Activated naive CD8-positive, alpha-beta T cell (primary cell): Measurements from ENCODE around the gene LRRC53.

Experiments used
- H3K27ac Mint-ChIP-seq: one replicate; pipeline ENCODE4 v1.8.0; 2021; ENCODE audit warnings: mixed read lengths
- H3K27me3 Mint-ChIP-seq: one replicate; pipeline ENCODE4 v1.8.0; 2021; ENCODE audit warnings: mixed read lengths
- H3K36me3 Mint-ChIP-seq: one replicate; pipeline ENCODE4 v1.8.0; 2021; ENCODE audit warnings: mixed read lengths
- H3K4me1 Mint-ChIP-seq: one replicate; pipeline ENCODE4 v1.8.0; 2021; ENCODE audit warnings: low read depth, mixed read lengths
- H3K4me3 Mint-ChIP-seq: one replicate; pipeline ENCODE4 v1.8.0; 2021; ENCODE audit warnings: mild to moderate bottlenecking, mixed read lengths
- H3K9me3 Mint-ChIP-seq: one replicate; pipeline ENCODE4 v1.8.0; 2021; ENCODE audit warnings: low read depth, mixed read lengths

Gene LRRC53

DNA sequence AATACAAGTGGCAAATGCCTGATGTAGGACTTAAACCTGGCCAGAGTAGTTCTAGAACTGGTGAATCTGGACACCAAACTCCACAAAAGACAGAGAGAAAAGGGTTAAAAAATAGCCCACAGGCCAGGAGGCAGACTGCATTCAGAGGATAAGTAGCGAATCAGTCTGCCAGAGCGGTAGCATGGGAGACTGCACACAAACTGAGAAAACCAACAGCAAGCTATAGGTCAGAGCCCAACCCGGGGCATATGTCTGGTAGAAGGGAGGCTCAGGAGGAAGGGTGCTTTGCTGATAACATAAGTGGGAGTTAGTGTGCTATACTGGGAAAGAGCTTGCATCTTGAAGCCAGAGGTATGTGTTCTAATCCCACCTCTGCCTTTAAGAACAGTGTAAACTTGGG, 4.0 kb downstream of the LRRC53 start:
- H3K4me1 Mint-ChIP-seq, result no peaks in the 10 kb centered on the region
- no peaks in the 10 kb centered on the region for H3K36me3 Mint-ChIP-seq
- no peak overlapping the region for H3K27ac Mint-ChIP-seq
- no peaks in the 10 kb centered on the region for H3K9me3 Mint-ChIP-seq
- no peak overlapping the region for H3K4me3 Mint-ChIP-seq
- no peaks in the 10 kb centered on the region for H3K27me3 Mint-ChIP-seq

DNA sequence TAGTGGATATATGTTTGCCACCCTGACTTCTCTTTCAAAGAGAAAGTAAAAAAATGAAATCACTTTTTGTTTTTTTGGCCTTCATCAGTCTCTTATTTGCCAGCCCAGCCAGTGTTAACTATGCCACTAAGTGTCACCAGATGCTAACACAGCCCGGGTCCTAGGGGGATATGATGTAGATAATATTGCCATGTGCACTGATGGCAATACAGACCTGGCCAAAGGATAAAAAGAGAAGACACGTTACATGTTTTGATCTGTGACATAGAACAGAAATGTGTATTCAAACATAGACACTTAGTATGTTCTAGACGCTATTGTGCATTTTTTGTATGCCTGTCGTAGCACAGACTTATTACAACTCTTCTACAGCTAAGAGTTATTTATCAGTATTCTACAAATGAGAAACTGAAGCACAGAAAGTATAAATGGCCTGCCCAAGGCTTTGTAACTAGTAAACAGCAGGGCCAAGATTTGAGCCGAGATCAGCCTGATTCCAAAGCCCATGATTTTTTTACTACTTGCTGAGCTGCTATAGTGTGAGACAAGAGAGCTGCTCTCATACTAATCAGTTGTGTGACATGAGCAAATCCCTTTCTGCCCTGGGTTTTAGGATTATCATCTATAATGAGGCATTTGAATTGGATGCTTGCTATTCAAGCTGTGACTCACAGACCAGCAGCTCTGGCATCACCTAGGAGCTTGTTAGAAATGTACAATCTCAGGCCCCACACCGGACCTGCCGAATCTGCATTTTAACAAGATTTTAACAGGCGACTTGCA, 6.3 kb downstream of the LRRC53 start:
- Mint-ChIP-seq H3K9me3 (no peaks in the 10 kb centered on the region), H3K4me3 (no peak overlapping the region), H3K4me1 (no peaks in the 10 kb centered on the region), H3K36me3 (no peaks in the 10 kb centered on the region), H3K27ac (no peak overlapping the region), H3K27me3 (no peaks in the 10 kb centered on the region)

DNA sequence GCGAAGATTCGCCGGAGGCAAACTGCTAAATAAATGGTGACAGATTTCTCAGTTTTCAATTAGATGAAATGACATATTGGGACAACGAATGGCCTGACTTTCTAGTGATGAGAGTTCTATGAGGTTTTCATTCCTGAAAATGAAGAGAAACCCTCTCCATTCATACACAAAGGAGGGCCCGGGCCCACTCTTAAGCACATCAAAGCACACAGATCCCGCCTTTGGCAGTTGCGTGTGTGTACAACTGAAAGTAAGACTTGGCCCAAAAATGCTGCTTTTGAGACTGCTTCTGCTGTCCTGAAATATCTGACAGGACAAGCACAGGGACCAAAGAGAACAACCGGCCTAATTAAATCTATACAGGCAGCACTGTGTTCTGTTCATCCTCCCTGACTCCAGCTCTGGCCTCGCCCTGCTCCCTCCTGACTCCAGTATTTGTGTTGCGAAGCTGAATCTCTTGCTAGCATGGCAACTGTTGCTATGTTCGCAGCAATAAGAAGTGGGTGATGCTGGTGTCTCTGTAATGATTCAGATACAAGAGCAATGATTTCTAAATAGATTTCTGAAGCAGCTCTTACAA, 7.4 kb downstream of the LRRC53 start:
- Mint-ChIP-seq H3K9me3 (no peaks in the 10 kb centered on the region), H3K4me1 (no peaks in the 10 kb centered on the region), H3K4me3 (no peak overlapping the region), H3K36me3 (no peaks in the 10 kb centered on the region), H3K27ac (no peak overlapping the region), H3K27me3 (no peaks in the 10 kb centered on the region)

GRCh38 chr1:74504125-74504932, 8.1 kb downstream of the LRRC53 start:
- Mint-ChIP-seq H3K9me3 (no peaks in the 10 kb centered on the region), H3K27me3 (no peaks in the 10 kb centered on the region), H3K36me3 (no peaks in the 10 kb centered on the region), H3K4me1 (no peaks in the 10 kb centered on the region), H3K4me3 (no peak overlapping the region), H3K27ac (no peak overlapping the region)

DNA sequence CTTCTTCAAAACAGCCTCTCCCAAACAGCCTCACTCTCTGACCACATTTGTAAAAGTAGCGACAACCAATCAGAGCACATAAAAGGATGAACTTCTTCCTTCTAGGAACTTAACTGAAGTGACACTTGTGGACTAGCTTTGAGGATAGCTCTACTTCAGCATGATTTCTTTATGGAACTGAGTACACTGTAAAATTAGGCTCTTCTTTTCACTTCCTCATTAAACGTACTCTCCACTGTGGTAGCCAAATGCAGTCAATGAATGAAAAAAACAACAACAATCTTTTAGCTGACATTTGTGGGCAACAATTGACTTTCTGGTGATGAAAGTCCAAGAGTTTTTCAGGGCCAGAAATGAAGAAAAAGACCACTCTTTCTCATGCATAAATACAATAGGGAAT, 9.6 kb downstream of the LRRC53 start:
- no peaks in the 10 kb centered on the region for H3K4me1 Mint-ChIP-seq
- H3K36me3 Mint-ChIP-seq, result no peaks in the 10 kb centered on the region
- no peak overlapping the region for H3K4me3 Mint-ChIP-seq
- H3K27me3 Mint-ChIP-seq, result no peaks in the 10 kb centered on the region
- no peaks in the 10 kb centered on the region for H3K9me3 Mint-ChIP-seq
- H3K27ac Mint-ChIP-seq, result no peak overlapping the region

DNA sequence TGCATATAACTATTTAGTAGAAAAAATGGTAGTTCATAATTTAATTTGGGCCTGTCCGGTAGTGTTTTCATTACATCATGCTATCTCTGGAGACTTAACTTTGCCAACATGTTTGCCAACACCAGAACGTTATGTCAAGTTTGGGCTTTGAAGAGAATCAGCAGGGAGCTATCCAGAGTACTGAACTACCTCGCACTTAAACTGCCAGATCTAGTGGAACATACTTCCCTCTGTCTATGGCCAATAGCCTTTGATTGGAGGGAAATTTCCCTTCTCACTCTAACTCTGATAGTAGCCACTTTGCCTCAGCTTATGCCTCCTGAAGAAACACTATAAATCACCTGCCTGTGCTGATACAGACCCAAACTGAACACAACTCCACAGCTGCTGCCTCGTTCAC, 10.0 kb downstream of the LRRC53 start:
- Mint-ChIP-seq H3K27me3 (no peaks in the 10 kb centered on the region), H3K4me1 (no peaks in the 10 kb centered on the region), H3K36me3 (no peaks in the 10 kb centered on the region), H3K27ac (no peak overlapping the region), H3K4me3 (no peak overlapping the region), H3K9me3 (no peaks in the 10 kb centered on the region)

GRCh38 chr1:74498901-74499300, 13.5 kb downstream of the LRRC53 start:
- no peak overlapping the region for H3K27ac Mint-ChIP-seq
- no peaks in the 10 kb centered on the region for H3K27me3 Mint-ChIP-seq
- no peaks in the 10 kb centered on the region for H3K4me1 Mint-ChIP-seq
- H3K4me3 Mint-ChIP-seq, result no peak overlapping the region
- no peaks in the 10 kb centered on the region for H3K9me3 Mint-ChIP-seq
- no peaks in the 10 kb centered on the region for H3K36me3 Mint-ChIP-seq

DNA sequence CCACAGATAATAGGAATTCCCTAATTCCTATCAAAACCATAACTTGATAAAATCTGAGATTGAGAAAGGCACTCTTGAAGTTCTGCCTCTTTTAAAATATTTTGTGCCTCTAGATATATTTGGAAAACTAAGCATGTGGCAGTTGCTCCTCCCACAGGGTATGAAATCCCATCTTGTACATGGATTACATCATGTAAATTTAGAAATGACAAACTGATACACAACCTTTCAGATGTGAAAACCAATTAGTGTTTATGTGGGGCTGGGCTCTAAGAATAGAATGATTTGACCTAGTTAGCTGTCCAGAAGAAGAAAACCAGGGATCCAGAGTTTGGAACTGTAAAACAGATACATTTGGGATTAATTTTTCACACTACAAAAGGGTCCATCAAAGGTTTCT, 15.7 kb downstream of the LRRC53 start:
- no peaks in the 10 kb centered on the region for H3K27me3 Mint-ChIP-seq
- H3K9me3 Mint-ChIP-seq, result no peaks in the 10 kb centered on the region
- no peak overlapping the region for H3K27ac Mint-ChIP-seq
- no peaks in the 10 kb centered on the region for H3K36me3 Mint-ChIP-seq
- H3K4me1 Mint-ChIP-seq, result no peaks in the 10 kb centered on the region
- H3K4me3 Mint-ChIP-seq, result no peak overlapping the region

DNA sequence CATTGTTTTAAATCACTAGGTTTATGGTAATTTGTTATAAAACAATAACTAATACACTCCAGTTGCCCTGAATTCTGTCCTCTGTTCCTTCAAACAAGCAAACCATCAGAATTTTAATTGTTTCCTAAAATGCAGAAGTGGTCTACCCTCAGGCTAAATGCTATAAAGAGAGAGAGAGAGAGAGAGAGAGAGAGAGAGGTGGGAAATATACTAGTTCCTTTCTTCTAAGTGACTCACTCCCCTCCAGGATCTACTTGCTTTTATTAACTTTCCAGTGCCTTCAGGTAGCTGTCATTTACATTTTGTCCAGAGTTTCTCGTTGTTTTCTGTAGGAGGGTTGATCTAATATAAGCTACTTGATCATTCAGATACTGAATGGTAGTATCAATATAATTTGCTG, 26.4 kb downstream of the LRRC53 start:
- no peak overlapping the region for H3K27ac Mint-ChIP-seq
- no peaks in the 10 kb centered on the region for H3K9me3 Mint-ChIP-seq
- H3K27me3 Mint-ChIP-seq, result peaks cover 2% of the 10 kb centered on the region
- no peak overlapping the region for H3K4me3 Mint-ChIP-seq
- H3K4me1 Mint-ChIP-seq, result no peaks in the 10 kb centered on the region
- no peaks in the 10 kb centered on the region for H3K36me3 Mint-ChIP-seq

DNA sequence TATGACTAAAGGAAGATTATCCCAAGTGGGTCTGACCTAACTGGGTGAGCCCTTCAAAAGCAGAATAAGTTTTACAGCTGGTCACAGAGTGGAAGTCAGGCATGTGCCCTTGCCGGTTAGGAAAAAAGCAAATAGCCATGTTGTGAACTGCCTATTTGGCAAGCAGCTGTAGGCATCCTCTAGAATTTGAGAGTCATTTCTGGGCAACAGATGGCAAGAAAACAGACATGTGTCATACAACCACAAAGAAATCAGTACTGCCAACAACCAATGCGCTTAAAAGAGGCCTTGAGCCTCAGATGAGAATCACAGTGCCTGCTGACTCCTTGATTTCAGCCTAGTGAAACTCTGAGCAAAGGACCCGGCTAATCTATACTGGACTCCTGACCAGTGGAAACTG, 26.8 kb downstream of the LRRC53 start:
- Mint-ChIP-seq H3K27me3 (peaks cover 2% of the 10 kb centered on the region), H3K27ac (no peak overlapping the region), H3K9me3 (no peaks in the 10 kb centered on the region), H3K36me3 (no peaks in the 10 kb centered on the region), H3K4me1 (no peaks in the 10 kb centered on the region), H3K4me3 (no peak overlapping the region)

- Mint-ChIP-seq H3K27ac (no peak overlapping the region), H3K4me3 (no peak overlapping the region), H3K36me3 (no peaks in the 10 kb centered on the region), H3K9me3 (no peaks in the 10 kb centered on the region), H3K4me1 (no peaks in the 10 kb centered on the region), H3K27me3 (peaks cover 2% of the 10 kb centered on the region)
Observed at GRCh38 chr1:74481607-74482006, 30.8 kb downstream of the LRRC53 start.

GRCh38 chr1:74480068-74480467, 32.3 kb downstream of the LRRC53 start:
- Mint-ChIP-seq H3K4me1 (no peaks in the 10 kb centered on the region), H3K4me3 (no peak overlapping the region), H3K27me3 (peaks cover 2% of the 10 kb centered on the region), H3K27ac (no peak overlapping the region), H3K36me3 (no peaks in the 10 kb centered on the region), H3K9me3 (no peaks in the 10 kb centered on the region)

DNA sequence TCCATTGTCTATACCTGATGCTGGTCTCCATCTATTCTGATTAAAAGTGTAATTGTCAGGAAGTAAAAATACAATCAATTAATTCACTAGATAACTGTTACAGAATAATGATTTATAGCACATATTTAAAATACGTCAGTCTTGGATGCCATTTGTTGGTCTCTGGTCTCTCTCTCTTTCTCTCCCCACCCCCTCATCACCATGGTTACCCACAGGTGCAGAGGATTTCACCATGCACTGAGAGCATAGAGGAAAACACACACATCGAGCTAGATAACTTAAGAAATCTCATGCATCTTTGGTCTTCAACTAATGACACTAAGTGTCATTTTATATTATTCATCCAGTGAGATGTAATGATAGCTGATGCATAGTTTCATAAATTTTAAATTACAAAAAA, 33.4 kb downstream of the LRRC53 start:
- no peak overlapping the region for H3K27ac Mint-ChIP-seq
- no peaks in the 10 kb centered on the region for H3K36me3 Mint-ChIP-seq
- H3K4me3 Mint-ChIP-seq, result no peak overlapping the region
- no peaks in the 10 kb centered on the region for H3K27me3 Mint-ChIP-seq
- no peaks in the 10 kb centered on the region for H3K9me3 Mint-ChIP-seq
- H3K4me1 Mint-ChIP-seq, result no peaks in the 10 kb centered on the region

DNA sequence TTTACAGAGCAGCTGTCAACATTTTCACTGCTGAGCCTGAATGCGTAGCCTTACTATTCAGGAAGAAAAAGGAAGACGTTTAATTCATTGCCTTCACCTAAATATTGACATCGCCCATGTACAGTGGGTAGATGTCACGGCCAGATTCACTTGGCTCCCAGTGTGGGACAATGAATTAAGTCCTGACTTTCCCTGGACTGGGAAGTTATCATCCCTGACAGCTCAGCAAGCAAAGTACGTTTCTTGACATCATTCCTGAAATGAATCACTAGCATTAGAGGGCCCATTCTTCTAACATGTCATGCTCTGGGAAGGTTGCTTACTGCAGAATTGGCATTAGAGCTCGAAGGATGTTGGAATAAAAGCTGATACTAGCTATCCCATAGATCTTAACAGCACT, 37.8 kb downstream of the LRRC53 start:
- Mint-ChIP-seq H3K27ac (no peak overlapping the region), H3K4me1 (no peaks in the 10 kb centered on the region), H3K36me3 (no peaks in the 10 kb centered on the region), H3K4me3 (no peak overlapping the region), H3K27me3 (no peaks in the 10 kb centered on the region), H3K9me3 (no peaks in the 10 kb centered on the region)

- no peaks in the 10 kb centered on the region for H3K4me1 Mint-ChIP-seq
- H3K27me3 Mint-ChIP-seq, result no peaks in the 10 kb centered on the region
- no peaks in the 10 kb centered on the region for H3K36me3 Mint-ChIP-seq
- H3K27ac Mint-ChIP-seq, result no peak overlapping the region
- no peak overlapping the region for H3K4me3 Mint-ChIP-seq
- H3K9me3 Mint-ChIP-seq, result no peaks in the 10 kb centered on the region
Observed at GRCh38 chr1:74471470-74471869, 40.9 kb downstream of the LRRC53 start.
